Endothelial cell (in vitro differentiated cells): Measurements from ENCODE around the gene ATXN10. TPM values are rescaled to one million over a fixed set of nuclear protein-coding genes. Genes with fewer than 3 reads are reported as not detected.

ENCODE experiments used
- DNase-seq: peaks from one replicate; pipeline ENCODE4 v3.0.0; 2021; ENCODE audit warnings: low spot score
- H3K27ac Mint-ChIP-seq: one replicate; pipeline ENCODE4 v1.8.0; 2021; ENCODE audit warnings: mixed read lengths, inconsistent platforms; ENCODE audit not compliant: unreplicated experiment
- H3K27me3 Mint-ChIP-seq: one replicate; pipeline ENCODE4 v1.8.0; 2021; ENCODE audit warnings: mild to moderate bottlenecking, moderate library complexity, mixed read lengths, inconsistent platforms; ENCODE audit not compliant: unreplicated experiment
- H3K36me3 Mint-ChIP-seq: one replicate; pipeline ENCODE4 v1.8.0; 2021; ENCODE audit warnings: mild to moderate bottlenecking, low read depth, mixed read lengths, inconsistent platforms; ENCODE audit not compliant: unreplicated experiment
- H3K4me1 Mint-ChIP-seq: one replicate; pipeline ENCODE4 v1.8.0; 2021; ENCODE audit warnings: mild to moderate bottlenecking, mixed read lengths, inconsistent platforms; ENCODE audit not compliant: unreplicated experiment
- H3K4me3 Mint-ChIP-seq: one replicate; pipeline ENCODE4 v1.8.0; 2021; ENCODE audit warnings: mild to moderate bottlenecking, mixed read lengths, inconsistent platforms; ENCODE audit not compliant: unreplicated experiment
- H3K9me3 Mint-ChIP-seq: one replicate; pipeline ENCODE4 v1.8.0; 2021; ENCODE audit warnings: mixed read lengths, inconsistent platforms; ENCODE audit not compliant: unreplicated experiment
- total RNA-seq: library from RNA; stranded (reverse); fragmentation: NEBNext Ultra II Directional; extraction: Animal tissue kit (Norgen Biotek cat#: 25700); gene quantifications from one replicate; pipeline ENCODE4 v1.2.1, GENCODE V29; 2021; ENCODE audit not compliant: unreplicated experiment
- TF ChIP-seq, protein P1 (sequence below): fragments of 200-600 bp; sonication (generic); IDR thresholded peaks from one replicate; pipeline ENCODE4 v1.5.0; 2021; ENCODE audit warnings: antibody characterized with exemption; ENCODE audit not compliant: unreplicated experiment

The ATXN10 gene
- total RNA-seq, 1 donor from 2014 or later, result 152 TPM

DNA sequence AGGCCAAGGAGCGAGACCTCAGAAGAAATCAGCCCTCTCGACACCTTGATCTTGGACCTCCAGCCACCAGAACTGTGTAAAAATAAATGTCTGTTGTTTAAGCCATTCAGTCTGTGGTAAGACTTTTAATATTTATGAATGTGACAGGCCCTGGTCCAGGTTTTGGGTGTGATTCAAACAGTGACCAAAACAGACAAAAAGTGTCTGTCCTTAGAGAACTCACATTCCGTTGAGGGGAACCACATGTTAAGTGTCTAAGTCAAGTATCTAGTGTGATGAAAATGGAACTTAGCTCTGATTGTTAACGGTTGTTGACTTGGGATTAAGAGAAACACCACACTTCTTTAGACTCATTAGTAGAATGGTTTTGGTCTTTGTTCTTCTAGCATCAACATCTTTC is 22.2 kb downstream of the ATXN10 start:
- H3K9me3 Mint-ChIP-seq, result no peaks in the 10 kb centered on the region
- H3K27me3 Mint-ChIP-seq, result peaks cover 2% of the 10 kb centered on the region
- peaks cover 20% of the 10 kb centered on the region for H3K36me3 Mint-ChIP-seq
- H3K4me1 Mint-ChIP-seq, result peaks cover 24% of the 10 kb centered on the region
- H3K27ac Mint-ChIP-seq, result no peak overlapping the region
- H3K4me3 Mint-ChIP-seq, result no peak overlapping the region
- DNase-seq, result no peak
- TF ChIP-seq, protein P1, sequence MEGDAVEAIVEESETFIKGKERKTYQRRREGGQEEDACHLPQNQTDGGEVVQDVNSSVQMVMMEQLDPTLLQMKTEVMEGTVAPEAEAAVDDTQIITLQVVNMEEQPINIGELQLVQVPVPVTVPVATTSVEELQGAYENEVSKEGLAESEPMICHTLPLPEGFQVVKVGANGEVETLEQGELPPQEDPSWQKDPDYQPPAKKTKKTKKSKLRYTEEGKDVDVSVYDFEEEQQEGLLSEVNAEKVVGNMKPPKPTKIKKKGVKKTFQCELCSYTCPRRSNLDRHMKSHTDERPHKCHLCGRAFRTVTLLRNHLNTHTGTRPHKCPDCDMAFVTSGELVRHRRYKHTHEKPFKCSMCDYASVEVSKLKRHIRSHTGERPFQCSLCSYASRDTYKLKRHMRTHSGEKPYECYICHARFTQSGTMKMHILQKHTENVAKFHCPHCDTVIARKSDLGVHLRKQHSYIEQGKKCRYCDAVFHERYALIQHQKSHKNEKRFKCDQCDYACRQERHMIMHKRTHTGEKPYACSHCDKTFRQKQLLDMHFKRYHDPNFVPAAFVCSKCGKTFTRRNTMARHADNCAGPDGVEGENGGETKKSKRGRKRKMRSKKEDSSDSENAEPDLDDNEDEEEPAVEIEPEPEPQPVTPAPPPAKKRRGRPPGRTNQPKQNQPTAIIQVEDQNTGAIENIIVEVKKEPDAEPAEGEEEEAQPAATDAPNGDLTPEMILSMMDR, result no peak

DNA sequence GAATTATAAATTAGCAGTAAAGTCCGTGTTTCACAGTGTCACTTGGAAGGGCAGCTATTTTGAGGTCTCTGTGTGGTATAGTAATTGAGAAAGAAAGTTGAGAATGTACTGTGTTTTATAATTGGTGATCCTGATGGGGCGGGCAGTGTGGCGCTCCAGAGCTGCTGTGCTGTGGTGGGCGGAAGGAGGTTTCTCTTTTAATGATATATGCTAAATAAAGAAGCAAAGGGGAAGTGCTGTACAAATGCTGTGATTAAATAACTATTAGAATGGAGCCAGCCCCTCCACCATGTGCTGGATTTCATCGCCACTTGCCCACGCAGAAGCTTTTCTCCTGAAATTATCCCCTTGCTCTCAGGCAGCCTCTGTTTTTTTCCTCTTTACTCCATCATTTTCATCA is 24.6 kb downstream of the ATXN10 start:
- Mint-ChIP-seq H3K9me3 (no peaks in the 10 kb centered on the region), H3K4me3 (no peak overlapping the region), H3K36me3 (peaks cover 16% of the 10 kb centered on the region), H3K4me1 (peaks cover 13% of the 10 kb centered on the region), H3K27me3 (peaks cover 2% of the 10 kb centered on the region), H3K27ac (no peak overlapping the region)
- TF ChIP-seq, protein P1, result no peak
- DNase-seq, result no peak

DNA sequence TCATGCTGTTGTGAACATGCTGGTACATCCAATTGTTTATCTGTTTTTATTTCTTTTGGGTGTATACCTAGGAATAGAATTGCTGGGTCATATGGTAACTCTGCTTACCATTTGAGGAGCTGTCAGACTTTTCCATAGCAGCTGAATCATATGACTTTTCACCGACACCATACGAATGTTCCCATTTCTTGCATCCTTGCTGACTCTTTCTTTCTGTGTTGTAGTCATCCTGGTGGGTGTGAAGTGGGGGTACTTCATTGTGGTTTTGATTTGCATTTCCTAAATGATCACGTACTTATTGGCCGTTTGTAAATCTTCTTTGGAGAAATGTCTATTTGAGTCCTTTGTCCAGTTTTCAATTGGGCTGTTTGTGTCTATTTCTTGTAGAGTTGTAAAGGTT is 26.5 kb downstream of the ATXN10 start:
- TF ChIP-seq, protein P1, result no peak
- DNase-seq, result no peak
- H3K36me3 Mint-ChIP-seq, result peaks cover 16% of the 10 kb centered on the region
- peak overlapping the region; percentile 20 for H3K27ac Mint-ChIP-seq
- H3K9me3 Mint-ChIP-seq, result no peaks in the 10 kb centered on the region
- H3K4me3 Mint-ChIP-seq, result no peak overlapping the region
- peaks cover 8% of the 10 kb centered on the region for H3K4me1 Mint-ChIP-seq
- peaks cover 2% of the 10 kb centered on the region for H3K27me3 Mint-ChIP-seq

DNA sequence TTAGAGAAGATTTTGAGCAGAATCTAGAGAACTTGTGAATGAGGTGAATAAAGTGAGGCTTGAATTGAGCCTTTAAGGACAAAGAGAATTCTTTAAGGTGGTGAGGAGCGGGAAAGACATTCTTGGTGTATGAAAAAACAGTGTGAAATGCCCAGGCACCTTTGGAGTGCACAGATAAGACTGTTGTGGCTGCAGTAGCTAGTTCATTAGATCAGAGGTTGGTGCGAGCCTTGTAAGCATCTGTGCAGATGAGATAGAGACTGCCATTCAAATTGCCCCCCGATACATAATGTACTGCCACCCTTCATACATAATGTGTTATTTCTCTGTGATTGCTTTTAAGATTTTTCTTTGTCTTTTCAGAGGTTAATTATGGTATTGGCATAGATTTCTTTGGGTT is 31.3 kb downstream of the ATXN10 start:
- no peak for DNase-seq
- Mint-ChIP-seq H3K9me3 (no peaks in the 10 kb centered on the region), H3K4me1 (peaks cover 6% of the 10 kb centered on the region), H3K27ac (no peak overlapping the region), H3K36me3 (peaks cover 4% of the 10 kb centered on the region), H3K27me3 (no peaks in the 10 kb centered on the region), H3K4me3 (no peak overlapping the region)
- TF ChIP-seq, protein P1, result no peak

DNA sequence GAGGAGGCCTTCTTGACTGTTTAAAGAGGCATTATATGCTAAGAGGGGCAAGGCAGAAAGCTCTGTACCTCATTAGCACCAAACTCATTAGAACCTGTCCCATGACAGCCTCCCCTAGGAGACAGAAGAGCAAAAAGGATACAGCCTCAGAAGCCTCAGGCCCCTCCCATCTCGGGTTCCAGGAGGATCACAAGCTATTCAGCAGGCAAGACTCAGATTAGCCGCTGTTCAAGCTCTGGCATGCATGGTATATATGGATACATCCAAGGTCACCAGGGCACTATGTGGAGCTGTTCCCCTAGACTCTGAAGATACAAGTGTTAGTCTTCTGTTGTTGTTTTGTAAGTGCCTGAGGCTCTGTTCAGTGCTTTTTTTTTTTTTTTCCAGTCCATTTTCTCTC is 32.1 kb downstream of the ATXN10 start:
- H3K27ac Mint-ChIP-seq, result no peak overlapping the region
- peaks cover 4% of the 10 kb centered on the region for H3K36me3 Mint-ChIP-seq

More for the DNA sequence above, 32.1 kb downstream of the ATXN10 start:
- Mint-ChIP-seq H3K4me3 (no peak overlapping the region), H3K4me1 (no peaks in the 10 kb centered on the region), H3K27me3 (no peaks in the 10 kb centered on the region), H3K9me3 (no peaks in the 10 kb centered on the region)
- DNase-seq, result no peak
- TF ChIP-seq, protein P1, result no peak
